Heart left ventricle (tissue), 16 donors: ENCODE measurements around the gene GNAS. TPM values are rescaled to one million over a fixed set of nuclear protein-coding genes. Genes with fewer than 3 reads are reported as not detected.

Source experiments
- ATAC-seq, 4 donors: fragments of 200-7000 bp; cut with Tn5 transposase; one replicate each; pipeline ENCODE4 v1.9.1; 2020 to 2022; ENCODE audit warnings: moderate library complexity in 4 of 4, mild to moderate bottlenecking in 3 of 4, moderate number of reproducible peaks in 1 of 4
- DNase-seq, 5 donors: peaks; one replicate each; pipeline ENCODE4 v3.0.0-alpha.2; 2020
- H3K27ac ChIP-seq, 12 donors: fragments of 200-600 bp; sonication (generic) in 4 of 12; one replicate each; pipeline versions ENCODE4 v1.5.0 to v1.8.0; 2016 to 2022; ENCODE audit warnings: mild to moderate bottlenecking in 2 of 12
- H3K27me3 ChIP-seq, 9 donors: fragments of 200-600 bp; sonication (generic) in 2 of 9; one replicate each; pipeline versions ENCODE4 v1.5.1 to v1.8.0; 2016 to 2022; ENCODE audit warnings: mild to moderate bottlenecking in 3 of 9
- H3K36me3 ChIP-seq, 9 donors: fragments of 200-600 bp; sonication (generic) in 2 of 9; one replicate each; pipeline versions ENCODE4 v1.5.0 to v1.8.0; 2018 to 2022; ENCODE audit warnings: mild to moderate bottlenecking in 2 of 9
- H3K4me1 ChIP-seq, 12 donors: fragments of 200-600 bp; sonication (generic) in 4 of 12; one replicate each; pipeline versions ENCODE4 v1.5.0 to v1.8.0; 2016 to 2022; ENCODE audit warnings: mild to moderate bottlenecking in 3 of 12
- H3K4me3 ChIP-seq, 12 donors: fragments of 200-600 bp; sonication (generic) in 4 of 12; one replicate each; pipeline versions ENCODE4 v1.5.0 to v1.8.0; 2017 to 2022; ENCODE audit warnings: mild to moderate bottlenecking in 9 of 12, moderate library complexity in 4 of 12
- H3K9me3 ChIP-seq, 12 donors: fragments of 200-600 bp; sonication (generic) in 4 of 12; one replicate each; pipeline versions ENCODE4 v1.5.0 to v1.8.0; 2016 to 2022; ENCODE audit warnings: mild to moderate bottlenecking in 1 of 12
- POLR2A ChIP-seq, 2 donors: fragments of 450-650 bp; IDR thresholded peaks; one replicate each; pipeline ENCODE4 v1.6.1; 2017; ENCODE audit warnings: antibody characterized with exemption in 2 of 2, mild to moderate bottlenecking in 2 of 2, moderate library complexity in 2 of 2
- WGBS, 4 donors: extraction: QIAGEN DNeasy Blood & Tissue Kit in 2 of 4; methylation state at CpG; one replicate each; pipeline versions ENCODE4 v1.1.5 to v1.1.7; 2013 to 2018; 5-methylcytosine and 5-hydroxymethylcytosine counted together
- intact Hi-C, 10 donors: fragments of 100-400 bp; cut with DNase I; formaldehyde crosslinking; loops; one replicate each; pipeline versions ENCODE4 v1.11.1 to v1.14.2; 2022
- polyA plus RNA-seq, 2 donors: library from polyadenylated mRNA; stranded (reverse); fragments of 200-250 nt; gene quantifications; one replicate each; pipeline ENCODE4 v1.2.3, GENCODE V29; 2013
- total RNA-seq, 9 donors: library from RNA; depleted of rRNA in 2 of 9; stranded (reverse); fragments of >200 nt in 2 of 9; fragmentation: NEBNext Ultra II Directional in 3 of 9; extraction: Animal tissue kit (Norgen Biotek cat#: 25700) in 3 of 9; gene quantifications; one replicate each; pipeline versions ENCODE4 v1.1.0 to v1.2.4, GENCODE V29; 2016 to 2023
- TF ChIP-seq, protein P1 (sequence below), 12 donors: fragments of 200-600 bp; sonication (generic) in 4 of 12; IDR thresholded peaks; one replicate each; pipeline versions ENCODE4 v1.5.0 to v1.8.0; 2018 to 2022; ENCODE audit warnings: antibody characterized with exemption in 12 of 12, mild to moderate bottlenecking in 5 of 12
- donor health status: ischemic (EF 13 %, LVEDD 7.1; RV severe dilation, severe dysfunction).
- donor health status: healthy with polysubstance abuse.
- donor health status: DM: no; HTN: yes; CAD: no.
- donor health status: DM: no; HTN: no; CAD: no.
- donor health status: ischemic (EF 25% LVEDD 6.9; RV normal size, moderate dysfunction).
- donor health status: ischemic (EF 25% LVEDD 5.7; RV mildly dilated, moderate dysfunction).
- donor health status: healthy.
- donor health status: DM: yes; HTN: yes; CAD: no.
- donor health status: ischemic (EF 35%, LVEDD 5.7; RV mildly dilated, moderate dysfunction).
- donor health status: nonischemic (EF 11% LVEDD 7.7; RV severe dilation, severe dysfunction).
- donor health status: DM: yes; HTN: yes; CAD: no.
- donor health status: PGD.
- donor health status: ischemic (EF 29% LVEDD 5.4; RV normal size, mild dysfunction).
- donor health status: nonischemic (EF 23%, LVEDD 6.1; RV moderate dilation, normal function).

Gene GNAS
- total and polyA plus RNA-seq, 11 donors = 1,246 to 2,999 (median 1,604) TPM

DNA sequence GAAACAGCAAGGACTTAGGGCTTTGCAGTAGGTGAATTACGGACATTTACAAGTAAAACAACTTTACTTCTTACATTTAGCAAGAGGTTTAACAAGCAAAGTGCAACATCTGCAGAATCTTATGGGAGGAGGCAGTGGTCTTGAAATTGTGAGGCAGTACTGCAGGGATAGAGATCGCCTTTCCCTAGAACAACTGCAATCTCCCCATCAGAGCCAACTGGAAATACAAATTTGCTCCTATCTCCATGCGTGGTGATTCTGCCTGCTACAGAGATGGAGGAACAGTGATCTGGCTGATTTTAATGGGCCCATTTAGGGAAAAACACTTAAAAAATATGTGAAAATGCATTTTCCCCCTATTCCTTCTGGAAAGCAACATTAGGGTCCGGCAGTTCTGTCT lies 25.9 kb downstream of the GNAS start:
- 90 to 96% (median 94%) methylated on average over 4 of the region's 4 CpGs for WGBS, 4 donors
- ATAC-seq (no peak), DNase-seq (no peak)
- Histone ChIP-seq H3K36me3 (no peaks in the 10 kb centered on the region), H3K4me3 (no peak overlapping the region), H3K4me1 (no peaks in the 10 kb centered on the region), H3K9me3 (no peaks in the 10 kb centered on the region), H3K27ac (no peak overlapping the region), H3K27me3 (no peaks in the 10 kb centered on the region)
- no peak for TF ChIP-seq POLR2A (IDR thresholded peaks at IDR 0.05)
- intact Hi-C loops = loop anchor here in 3 of 10 donors (10.0 kb wide), 3 partner anchors 166 to 526 kb away; partner anchors contain the start of gene PRELID3B (in 1 of the 3)

DNA sequence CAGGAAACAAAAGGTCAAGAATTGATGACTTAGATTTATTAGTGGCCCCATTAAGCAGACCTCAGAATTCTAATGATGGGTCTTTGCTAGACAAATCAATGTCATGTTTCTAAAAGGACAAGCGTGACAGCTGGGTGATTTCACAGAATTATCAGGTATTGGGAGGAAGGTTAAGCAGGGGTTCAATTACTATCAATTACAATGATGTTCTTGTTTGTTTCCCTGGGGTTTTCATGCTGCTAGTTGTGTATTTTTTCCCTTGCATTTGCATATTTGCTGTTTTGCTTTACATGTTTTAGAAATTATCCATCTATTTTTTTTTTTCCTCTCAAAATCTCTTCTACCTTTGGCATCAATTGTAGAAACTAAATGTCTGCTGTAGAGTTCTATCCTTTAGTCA lies 27.9 kb downstream of the GNAS start:
- DNase-seq (no peak), ATAC-seq (no peak)
- Histone ChIP-seq H3K27me3 (no peaks in the 10 kb centered on the region), H3K27ac (no peak overlapping the region), H3K36me3 (no peaks in the 10 kb centered on the region), H3K4me1 (no peaks in the 10 kb centered on the region), H3K9me3 (peaks cover 0 to 4% (median 0%) of the 10 kb centered on the region in 12 donors), H3K4me3 (no peak overlapping the region)
- intact Hi-C loops = no loop called here
- TF ChIP-seq, protein P1, sequence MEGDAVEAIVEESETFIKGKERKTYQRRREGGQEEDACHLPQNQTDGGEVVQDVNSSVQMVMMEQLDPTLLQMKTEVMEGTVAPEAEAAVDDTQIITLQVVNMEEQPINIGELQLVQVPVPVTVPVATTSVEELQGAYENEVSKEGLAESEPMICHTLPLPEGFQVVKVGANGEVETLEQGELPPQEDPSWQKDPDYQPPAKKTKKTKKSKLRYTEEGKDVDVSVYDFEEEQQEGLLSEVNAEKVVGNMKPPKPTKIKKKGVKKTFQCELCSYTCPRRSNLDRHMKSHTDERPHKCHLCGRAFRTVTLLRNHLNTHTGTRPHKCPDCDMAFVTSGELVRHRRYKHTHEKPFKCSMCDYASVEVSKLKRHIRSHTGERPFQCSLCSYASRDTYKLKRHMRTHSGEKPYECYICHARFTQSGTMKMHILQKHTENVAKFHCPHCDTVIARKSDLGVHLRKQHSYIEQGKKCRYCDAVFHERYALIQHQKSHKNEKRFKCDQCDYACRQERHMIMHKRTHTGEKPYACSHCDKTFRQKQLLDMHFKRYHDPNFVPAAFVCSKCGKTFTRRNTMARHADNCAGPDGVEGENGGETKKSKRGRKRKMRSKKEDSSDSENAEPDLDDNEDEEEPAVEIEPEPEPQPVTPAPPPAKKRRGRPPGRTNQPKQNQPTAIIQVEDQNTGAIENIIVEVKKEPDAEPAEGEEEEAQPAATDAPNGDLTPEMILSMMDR (IDR thresholded peaks at IDR 0.05) = no peak
- TF ChIP-seq POLR2A (IDR thresholded peaks at IDR 0.05) = no peak
- WGBS, 4 donors = 89 to 98% (median 89%) methylated on average over 1 of the region's 1 CpG

DNA sequence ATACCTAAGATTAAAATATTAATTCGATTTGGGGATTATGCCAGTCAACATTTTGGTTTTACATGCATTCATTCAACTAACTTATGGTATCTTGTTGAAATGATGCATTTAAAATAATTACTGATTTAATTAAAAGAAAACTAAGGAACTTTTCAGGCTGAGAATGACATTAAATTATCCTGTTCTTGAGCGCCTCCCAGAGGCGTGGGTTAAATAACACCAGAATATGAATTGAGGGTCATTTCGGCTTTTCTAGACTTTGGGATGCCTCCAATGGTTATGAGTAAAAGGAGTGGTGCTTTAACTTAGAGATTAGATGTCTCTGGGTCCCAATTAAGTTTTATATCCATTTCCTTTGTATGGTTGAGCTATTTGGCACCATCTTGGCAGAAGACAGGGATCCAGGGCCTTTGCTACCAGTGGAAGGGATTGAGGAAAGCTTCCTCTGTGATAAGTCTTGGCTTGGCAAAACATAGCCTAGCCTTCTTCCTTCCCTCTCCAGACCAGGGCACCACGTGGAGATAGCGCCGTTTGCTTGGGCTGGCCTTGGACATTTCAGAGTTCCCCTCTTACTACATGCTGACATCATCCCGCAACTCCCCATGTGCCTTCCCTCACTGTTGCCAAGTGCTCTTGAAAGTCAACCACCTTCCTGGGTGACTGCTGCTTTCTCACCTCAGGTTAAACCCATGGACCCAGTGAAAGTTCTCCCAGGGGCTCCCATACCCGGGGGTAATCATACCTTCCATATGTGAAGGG lies 28.7 kb downstream of the GNAS start:
- no peak for ATAC-seq
- Histone ChIP-seq H3K9me3 (peaks cover 0 to 7% (median 0%) of the 10 kb centered on the region in 12 donors), H3K36me3 (no peaks in the 10 kb centered on the region), H3K27me3 (no peaks in the 10 kb centered on the region), H3K4me1 (no peaks in the 10 kb centered on the region), H3K4me3 (no peak overlapping the region), H3K27ac (no peak overlapping the region)
- 81 to 88% (median 82%) methylated on average over 9 of the region's 9 CpGs for WGBS, 4 donors
- TF ChIP-seq POLR2A (IDR thresholded peaks at IDR 0.05) = no peak
- TF ChIP-seq, protein P1 (IDR thresholded peaks at IDR 0.05) = no peak
- DNase-seq = no peak
- intact Hi-C loops = no loop called here

DNA sequence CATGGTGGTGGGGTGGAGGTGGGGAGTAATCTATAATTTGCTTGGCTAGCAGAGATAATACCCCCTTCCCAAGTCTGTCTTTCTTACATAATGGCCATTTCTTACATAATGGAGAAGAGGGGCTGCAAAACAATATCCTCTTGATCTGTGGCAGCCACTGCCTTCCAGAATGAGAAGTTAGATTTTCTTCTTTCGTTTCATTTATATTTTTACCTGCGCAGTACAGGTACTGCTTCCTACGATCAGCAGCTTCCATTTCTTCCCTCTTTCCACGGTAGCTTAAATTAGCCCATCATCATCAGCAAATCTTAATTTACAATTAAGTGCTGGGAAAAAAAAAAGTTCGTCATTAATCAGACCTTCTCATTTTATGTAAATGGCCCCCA lies 30.2 kb downstream of the GNAS start:
- no peak for TF ChIP-seq POLR2A (IDR thresholded peaks at IDR 0.05)
- TF ChIP-seq, protein P1 (IDR thresholded peaks at IDR 0.05) = no peak
- intact Hi-C loops = no loop called here
- H3K27me3 ChIP-seq = no peaks in the 10 kb centered on the region
- no peak for DNase-seq
- no peak overlapping the region for H3K27ac ChIP-seq
- 77 to 96% (median 93%) methylated on average over 5 of the region's 5 CpGs for WGBS, 4 donors
- H3K4me1 ChIP-seq = peaks cover 0 to 2% (median 0%) of the 10 kb centered on the region in 12 donors
- ATAC-seq = no peak
- no peak overlapping the region for H3K4me3 ChIP-seq
- no peaks in the 10 kb centered on the region for H3K36me3 ChIP-seq
- H3K9me3 ChIP-seq = peaks cover 0 to 7% (median 0%) of the 10 kb centered on the region in 12 donors
